ENCODE measurements around the gene LPCAT1. TPM values are rescaled to one million over a fixed set of nuclear protein-coding genes. Genes with fewer than 3 reads are reported as not detected.
A peak's percentile ranks its signal among the peaks of the same experiment; 100 is the strongest.

Gene LPCAT1
- total RNA-seq, 3 donors from 2014 or later = 19.4 to 39.3 (median 21.4) TPM

- intact Hi-C loops (cut with DNase I; ENCODE audit: low total_unique reads) = no loop called here
- Histone ChIP-seq H3K9me3 (no peaks in the 10 kb centered on the region), H3K4me3 (no peak overlapping the region), H3K27ac (no peak overlapping the region), H3K36me3 (no peaks in the 10 kb centered on the region), H3K4me1 (no peaks in the 10 kb centered on the region), H3K27me3 (no peaks in the 10 kb centered on the region)
- DNase-seq (ENCODE audit: low spot score in 2 of 2) = no peak
- TF ChIP-seq POLR2A (IDR thresholded peaks at IDR 0.05) (no peak), POLR2AphosphoS5 (IDR thresholded peaks at IDR 0.05) (no peak), CTCF (IDR thresholded peaks at IDR 0.05) (no peak)
Measured at GRCh38 chr5:1527533-1528205, 3.9 kb upstream of the LPCAT1 start.

GRCh38 chr5:1526681-1527131 is 2.9 kb upstream of the LPCAT1 start:
- Histone ChIP-seq H3K4me3 (no peak overlapping the region), H3K27ac (no peak overlapping the region), H3K4me1 (no peaks in the 10 kb centered on the region), H3K9me3 (no peaks in the 10 kb centered on the region), H3K27me3 (no peaks in the 10 kb centered on the region), H3K36me3 (no peaks in the 10 kb centered on the region)
- intact Hi-C loops (cut with DNase I; ENCODE audit: low total_unique reads) = no loop called here
- no peak for TF ChIP-seq POLR2A (IDR thresholded peaks at IDR 0.05)
- TF ChIP-seq POLR2AphosphoS5 (IDR thresholded peaks at IDR 0.05) = no peak
- no peak for TF ChIP-seq CTCF (IDR thresholded peaks at IDR 0.05)
- DNase-seq (ENCODE audit: low spot score in 2 of 2) = peak in 1 of 2 donors; percentile 33

- intact Hi-C loops (cut with DNase I; ENCODE audit: low total_unique reads) = no loop called here
Measured at GRCh38 chr5:1526190-1526631, 2.5 kb upstream of the LPCAT1 start.

GRCh38 chr5:1525624-1526189 is 1.9 kb upstream of the LPCAT1 start:
- no peaks in the 10 kb centered on the region for H3K36me3 ChIP-seq
- no peaks in the 10 kb centered on the region for H3K9me3 ChIP-seq
- no peak for TF ChIP-seq CTCF (IDR thresholded peaks at IDR 0.05)
- no peak for TF ChIP-seq POLR2AphosphoS5 (IDR thresholded peaks at IDR 0.05)
- TF ChIP-seq POLR2A (IDR thresholded peaks at IDR 0.05) = no peak
- H3K27me3 ChIP-seq = no peaks in the 10 kb centered on the region
- intact Hi-C loops (cut with DNase I; ENCODE audit: low total_unique reads) = no loop called here
- H3K4me3 ChIP-seq = no peak overlapping the region
- no peak overlapping the region for H3K27ac ChIP-seq
- no peak for DNase-seq (ENCODE audit: low spot score in 2 of 2)
- H3K4me1 ChIP-seq = no peaks in the 10 kb centered on the region

More at GRCh38 chr5:1526190-1526631, 2.5 kb upstream of the LPCAT1 start:
- no peaks in the 10 kb centered on the region for H3K36me3 ChIP-seq
- no peak overlapping the region for H3K27ac ChIP-seq
- no peak overlapping the region for H3K4me3 ChIP-seq
- peak in 1 of 2 donors; percentile 39 for DNase-seq (ENCODE audit: low spot score in 2 of 2)
- no peaks in the 10 kb centered on the region for H3K9me3 ChIP-seq
- TF ChIP-seq CTCF (IDR thresholded peaks at IDR 0.05) (no peak), POLR2A (IDR thresholded peaks at IDR 0.05) (no peak), POLR2AphosphoS5 (IDR thresholded peaks at IDR 0.05) (no peak)
- no peaks in the 10 kb centered on the region for H3K4me1 ChIP-seq
- H3K27me3 ChIP-seq = no peaks in the 10 kb centered on the region

Measured in breast epithelium (tissue), 4 donors.